ENCODE results near the gene PRUNE2. TPM values are rescaled to one million over a fixed set of nuclear protein-coding genes. Genes with fewer than 3 reads are reported as not detected.

Gene PRUNE2
- total RNA-seq, 1 donor from 2014 or later = 3.1 TPM

- no peaks in the 10 kb centered on the region for H3K36me3 ChIP-seq
- DNase-seq = no peak
- H3K9me3 ChIP-seq (replicated peaks) = no peaks in the 10 kb centered on the region
- intact Hi-C loops (cut with micrococcal nuclease) = no loop called here
- no peak overlapping the region for H3K4me3 ChIP-seq
- no peak overlapping the region for H3K27ac ChIP-seq (replicated peaks)
- H3K27me3 ChIP-seq (ENCODE audit: low read depth) = no peaks in the 10 kb centered on the region
- H3K4me1 ChIP-seq = no peaks in the 10 kb centered on the region
- TF ChIP-seq CTCF (IDR thresholded peaks at IDR 0.05; ENCODE audit: borderline replicate concordance) = no peak
Observed at GRCh38 chr9:76629205-76629990, 276.5 kb downstream of the PRUNE2 start.

GRCh38 chr9:76628155-76628554 is 277.8 kb downstream of the PRUNE2 start:
- intact Hi-C loops (cut with micrococcal nuclease) = no loop called here

GRCh38 chr9:76626980-76627379 is 278.9 kb downstream of the PRUNE2 start:
- no peak for DNase-seq
- Histone ChIP-seq H3K4me3 (no peak overlapping the region), H3K36me3 (no peaks in the 10 kb centered on the region), H3K9me3 (replicated peaks) (no peaks in the 10 kb centered on the region), H3K27ac (replicated peaks) (no peak overlapping the region), H3K27me3 (ENCODE audit: low read depth) (no peaks in the 10 kb centered on the region), H3K4me1 (no peaks in the 10 kb centered on the region)
- TF ChIP-seq CTCF (IDR thresholded peaks at IDR 0.05; ENCODE audit: borderline replicate concordance) = no peak
- intact Hi-C loops (cut with micrococcal nuclease) = no loop called here

More at GRCh38 chr9:76628155-76628554, 277.8 kb downstream of the PRUNE2 start:
- TF ChIP-seq CTCF (IDR thresholded peaks at IDR 0.05; ENCODE audit: borderline replicate concordance) = no peak
- no peaks in the 10 kb centered on the region for H3K4me1 ChIP-seq
- H3K9me3 ChIP-seq (replicated peaks) = no peaks in the 10 kb centered on the region
- no peaks in the 10 kb centered on the region for H3K27me3 ChIP-seq (ENCODE audit: low read depth)
- no peak for DNase-seq
- no peak overlapping the region for H3K27ac ChIP-seq (replicated peaks)
- no peak overlapping the region for H3K4me3 ChIP-seq
- H3K36me3 ChIP-seq = no peaks in the 10 kb centered on the region

GRCh38 chr9:76626141-76626540 is 279.8 kb downstream of the PRUNE2 start:
- intact Hi-C loops (cut with micrococcal nuclease) = no loop called here
- no peaks in the 10 kb centered on the region for H3K36me3 ChIP-seq

GRCh38 chr9:76624391-76625048 is 281.4 kb downstream of the PRUNE2 start:
- no peak for TF ChIP-seq CTCF (IDR thresholded peaks at IDR 0.05; ENCODE audit: borderline replicate concordance)
- H3K9me3 ChIP-seq (replicated peaks) = no peaks in the 10 kb centered on the region
- H3K4me3 ChIP-seq = no peak overlapping the region
- intact Hi-C loops (cut with micrococcal nuclease) = no loop called here
- H3K4me1 ChIP-seq = peaks cover 15% of the 10 kb centered on the region
- no peaks in the 10 kb centered on the region for H3K27me3 ChIP-seq (ENCODE audit: low read depth)
- no peak overlapping the region for H3K27ac ChIP-seq (replicated peaks)
- H3K36me3 ChIP-seq = no peaks in the 10 kb centered on the region
- no peak for DNase-seq

More at GRCh38 chr9:76626141-76626540, 279.8 kb downstream of the PRUNE2 start:
- H3K27ac ChIP-seq (replicated peaks) = no peak overlapping the region
- no peaks in the 10 kb centered on the region for H3K9me3 ChIP-seq (replicated peaks)
- H3K4me1 ChIP-seq = no peaks in the 10 kb centered on the region
- no peaks in the 10 kb centered on the region for H3K27me3 ChIP-seq (ENCODE audit: low read depth)
- DNase-seq = no peak
- no peak for TF ChIP-seq CTCF (IDR thresholded peaks at IDR 0.05; ENCODE audit: borderline replicate concordance)
- no peak overlapping the region for H3K4me3 ChIP-seq
